ENCODE measurements around the gene TRMT11. TPM values are rescaled to one million over a fixed set of nuclear protein-coding genes. Genes with fewer than 3 reads are reported as not detected.
A peak's percentile ranks its signal among the peaks of the same experiment; 100 is the strongest.

Gene TRMT11
- total and polyA plus RNA-seq, 2 of the 13 experiments (the other 11 are each of a cell fraction or from before 2014, with no cell fraction given), result 42.2 to 81.9 TPM

DNA sequence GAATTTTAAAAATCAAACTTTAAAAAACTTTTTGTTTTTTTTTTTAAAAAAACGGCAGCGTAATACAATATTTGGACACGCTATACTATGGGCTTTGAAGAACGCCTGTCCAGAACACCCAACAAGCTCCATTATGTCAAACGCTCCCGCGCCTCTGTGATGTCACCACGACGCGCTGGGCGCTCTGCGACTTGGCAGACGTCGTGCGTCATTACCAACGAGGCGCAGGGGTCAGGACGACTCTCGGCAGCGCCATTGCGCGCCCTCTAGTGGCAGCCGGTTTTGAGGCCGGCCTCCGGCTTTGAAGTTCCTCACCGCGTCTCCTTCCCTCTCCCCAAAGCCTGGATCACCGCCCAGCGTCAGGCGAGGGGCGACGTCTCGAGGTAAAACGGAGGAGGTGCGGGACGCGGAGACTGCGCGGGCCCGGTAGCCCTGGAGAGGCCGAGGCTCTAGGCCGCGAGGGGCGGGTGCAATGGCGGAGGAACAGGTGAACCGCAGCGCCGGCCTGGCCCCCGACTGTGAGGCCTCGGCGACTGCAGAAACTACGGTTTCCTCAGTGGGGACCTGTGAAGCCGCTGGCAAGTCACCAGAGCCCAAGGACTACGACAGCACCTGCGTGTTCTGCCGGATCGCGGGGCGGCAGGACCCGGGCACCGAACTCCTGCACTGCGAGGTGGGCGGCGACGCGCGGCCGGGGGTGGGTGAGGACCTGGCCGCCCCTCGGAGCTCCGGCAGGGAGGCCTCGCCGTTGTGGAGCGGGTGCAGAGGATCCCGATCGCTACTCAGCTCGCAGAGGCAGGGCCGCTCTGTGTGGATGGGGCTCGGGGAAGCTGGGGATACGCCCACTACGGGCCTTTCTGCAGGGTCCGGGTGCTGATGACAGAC is 29.6 kb upstream of the TRMT11 start, which contains the start of gene HINT3 (continued):
- TF ChIP-seq RERE (CRISPR knock-in tag; IDR thresholded peaks at IDR 0.05; ENCODE audit: low read depth) (peak; percentile 32; the same call in 1 of the 2 replicates), SNAPC5 (CRISPR knock-in tag; IDR thresholded peaks at IDR 0.05; ENCODE audit: borderline replicate concordance) (peak; percentile 67; the same call in 1 of the 2 replicates), HDAC6 (IDR thresholded peaks at IDR 0.05; ENCODE audit: low read depth, low read length) (no peak), SALL2 (CRISPR knock-in tag; IDR thresholded peaks at IDR 0.05) (peak; percentile 99), NR2F1 (CRISPR knock-in tag; IDR thresholded peaks at IDR 0.05) (peak; percentile 68 to 79; a peak in 3 of 4 replicates), POGK (CRISPR knock-in tag; conservative IDR thresholded peaks at IDR 0.05) (peak; percentile 98), ZNF792 (CRISPR knock-in tag; IDR thresholded peaks at IDR 0.05) (peak; percentile 62; the same call in 1 of the 2 replicates), POLR2AphosphoS2 (IDR thresholded peaks at IDR 0.05; ENCODE audit: low read depth, low read length) (no peak), ZNF484 (CRISPR knock-in tag; IDR thresholded peaks at IDR 0.05; ENCODE audit: borderline replicate concordance, low read depth) (peak; percentile 37; the same call in 1 of the 2 replicates), KDM5A (IDR thresholded peaks at IDR 0.05; ENCODE audit: borderline replicate concordance, low read length) (peak; percentile 87), ZBTB33 (CRISPR knock-in tag; IDR thresholded peaks at IDR 0.05) (peak; percentile 87), FOXK2 (IDR thresholded peaks at IDR 0.05) (no peak), DR1 (CRISPR knock-in tag; IDR thresholded peaks at IDR 0.05) (peak; percentile 82), ZNF354B (CRISPR knock-in tag; IDR thresholded peaks at IDR 0.05) (peak; percentile 77), ZNF329 (CRISPR knock-in tag; IDR thresholded peaks at IDR 0.05; ENCODE audit: low read depth) (peak; percentile 94), BRCA1 (CRISPR knock-in tag; IDR thresholded peaks at IDR 0.05) (peak; percentile 29; the same call in 1 of the 2 replicates), SRF (IDR thresholded peaks at IDR 0.05; ENCODE audit: low read depth, low read length) (peak; percentile 48; the same call in 1 of the 2 replicates)
- TF ChIP-seq, protein P1, sequence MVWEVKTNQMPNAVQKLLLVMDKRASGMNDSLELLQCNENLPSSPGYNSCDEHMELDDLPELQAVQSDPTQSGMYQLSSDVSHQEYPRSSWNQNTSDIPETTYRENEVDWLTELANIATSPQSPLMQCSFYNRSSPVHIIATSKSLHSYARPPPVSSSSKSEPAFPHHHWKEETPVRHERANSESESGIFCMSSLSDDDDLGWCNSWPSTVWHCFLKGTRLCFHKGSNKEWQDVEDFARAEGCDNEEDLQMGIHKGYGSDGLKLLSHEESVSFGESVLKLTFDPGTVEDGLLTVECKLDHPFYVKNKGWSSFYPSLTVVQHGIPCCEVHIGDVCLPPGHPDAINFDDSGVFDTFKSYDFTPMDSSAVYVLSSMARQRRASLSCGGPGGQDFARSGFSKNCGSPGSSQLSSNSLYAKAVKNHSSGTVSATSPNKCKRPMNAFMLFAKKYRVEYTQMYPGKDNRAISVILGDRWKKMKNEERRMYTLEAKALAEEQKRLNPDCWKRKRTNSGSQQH (CRISPR knock-in tag; IDR thresholded peaks at IDR 0.05; ENCODE audit: low read depth), result peak; percentile 94

Measured in HepG2 (cell line).